ENCODE measurements around the gene GLYATL3.
"Not testable (repeated sequence)": the region's sequence is repeated elsewhere in the genome, so short reads cannot be mapped to it uniquely, and the experiment has no call there.

GLYATL3 gene

GRCh38 chr6:49499623-49500022, at the start of gene GLYATL3:
Gene GLYATL3, plus strand, starts transcription at chr6:49499923. Its CDS starts 12,068 bp downstream, at chr6:49511991.
- no peak for TF ChIP-seq ZNF274 (IDR thresholded peaks at IDR 0.05; ENCODE audit: low read depth, low read length)
- H3K4me3 ChIP-seq (ENCODE audit: low read length): no peak within 1 kb of the TSS

GRCh38 chr6:49453221-49453620, 46.5 kb upstream of the GLYATL3 start:
- H3K4me3 ChIP-seq (ENCODE audit: low read length): no peak overlapping the region
- no peak for TF ChIP-seq ZNF274 (IDR thresholded peaks at IDR 0.05; ENCODE audit: low read depth, low read length)

GRCh38 chr6:49454787-49455709, 44.7 kb upstream of the GLYATL3 start:
- TF ChIP-seq ZNF274 (IDR thresholded peaks at IDR 0.05; ENCODE audit: low read depth, low read length): no peak
- H3K4me3 ChIP-seq (ENCODE audit: low read length): no peak overlapping the region

- no peak for TF ChIP-seq ZNF274 (IDR thresholded peaks at IDR 0.05; ENCODE audit: low read depth, low read length)
- H3K4me3 ChIP-seq (ENCODE audit: low read length): no peak overlapping the region
Measured at GRCh38 chr6:49457771-49458170, 42.0 kb upstream of the GLYATL3 start.

GRCh38 chr6:49462071-49462470, 37.7 kb upstream of the GLYATL3 start:
- no peak for TF ChIP-seq ZNF274 (IDR thresholded peaks at IDR 0.05; ENCODE audit: low read depth, low read length)

GRCh38 chr6:49462599-49462926, 37.2 kb upstream of the GLYATL3 start:
- H3K4me3 ChIP-seq (ENCODE audit: low read length): peak overlapping the region; percentile 87
- no peak for TF ChIP-seq ZNF274 (IDR thresholded peaks at IDR 0.05; ENCODE audit: low read depth, low read length)

More at GRCh38 chr6:49462071-49462470, 37.7 kb upstream of the GLYATL3 start:
- H3K4me3 ChIP-seq (ENCODE audit: low read length): peak overlapping the region; percentile 87; the same call in 1 of the 2 replicates

- no peak for TF ChIP-seq ZNF274 (IDR thresholded peaks at IDR 0.05; ENCODE audit: low read depth, low read length)
- H3K4me3 ChIP-seq (ENCODE audit: low read length): peak within 1 kb of the TSS; percentile 87
Measured at GRCh38 chr6:49462927-49463611, 36.7 kb upstream of the GLYATL3 start, which contains the start of the genes CENPQ and MMUT. Gene CENPQ, plus strand, starts transcription at chr6:49463370. Its CDS starts 6,807 bp downstream, at chr6:49470177. Gene MMUT, minus strand, starts transcription at chr6:49463253. Its CDS starts 3,787 bp downstream, at chr6:49459466.

GRCh38 chr6:49463612-49463967, 36.1 kb upstream of the GLYATL3 start:
- no peak for TF ChIP-seq ZNF274 (IDR thresholded peaks at IDR 0.05; ENCODE audit: low read depth, low read length)

GRCh38 chr6:49464691-49465090, 35.0 kb upstream of the GLYATL3 start:
- H3K4me3 ChIP-seq (ENCODE audit: low read length): peak overlapping the region; percentile 87; the same call in 1 of the 2 replicates
- TF ChIP-seq ZNF274 (IDR thresholded peaks at IDR 0.05; ENCODE audit: low read depth, low read length): no peak

More at GRCh38 chr6:49463612-49463967, 36.1 kb upstream of the GLYATL3 start:
- peak overlapping the region; percentile 87 for H3K4me3 ChIP-seq (ENCODE audit: low read length)

- TF ChIP-seq ZNF274 (IDR thresholded peaks at IDR 0.05; ENCODE audit: low read depth, low read length): no peak
- H3K4me3 ChIP-seq (ENCODE audit: low read length): no peak overlapping the region
Measured at GRCh38 chr6:49468042-49468441, 31.7 kb upstream of the GLYATL3 start.

- not testable (repeated sequence) for H3K4me3 ChIP-seq (ENCODE audit: low read length)
Measured at GRCh38 chr6:49476564-49476963, 23.2 kb upstream of the GLYATL3 start.

- TF ChIP-seq ZNF274 (IDR thresholded peaks at IDR 0.05; ENCODE audit: low read depth, low read length): no peak
- no peak overlapping the region for H3K4me3 ChIP-seq (ENCODE audit: low read length)
Measured at GRCh38 chr6:49479308-49479970, 20.3 kb upstream of the GLYATL3 start.

GRCh38 chr6:49481846-49482245, 17.9 kb upstream of the GLYATL3 start:
- H3K4me3 ChIP-seq (ENCODE audit: low read length): not testable (repeated sequence)

GRCh38 chr6:49483380-49483779, 16.3 kb upstream of the GLYATL3 start:
- H3K4me3 ChIP-seq (ENCODE audit: low read length): not testable (repeated sequence)

Measured in GM08714 (cell line).